ENCODE data around the gene CDC20.

Gene CDC20

GRCh38 chr1:43358746-43359693 is at the start of gene CDC20:
TSS of gene CDC20 (plus strand) at chr1:43358981. CDS start at chr1:43359216, 235 bp downstream.
- DNase-seq, result peak; percentile 97

- DNase-seq, result no peak
Observed at GRCh38 chr1:43309405-43310025, 49.3 kb upstream of the CDC20 start.

GRCh38 chr1:43311521-43311920 is 47.3 kb upstream of the CDC20 start:
- no peak for DNase-seq

- DNase-seq, result no peak
Observed at GRCh38 chr1:43312212-43312623, 46.6 kb upstream of the CDC20 start.

- no peak for DNase-seq
Observed at GRCh38 chr1:43312663-43313515, 45.9 kb upstream of the CDC20 start.

- no peak for DNase-seq
Observed at GRCh38 chr1:43313771-43314170, 45.0 kb upstream of the CDC20 start.

- no peak for DNase-seq
Observed at GRCh38 chr1:43314233-43314632, 44.5 kb upstream of the CDC20 start.

- DNase-seq, result no peak
Observed at GRCh38 chr1:43315481-43315880, 43.3 kb upstream of the CDC20 start.

- DNase-seq, result no peak
Observed at GRCh38 chr1:43315963-43316737, 42.6 kb upstream of the CDC20 start.

GRCh38 chr1:43316738-43317520 is 41.9 kb upstream of the CDC20 start:
- no peak for DNase-seq

- no peak for DNase-seq
Observed at GRCh38 chr1:43317817-43318471, 40.8 kb upstream of the CDC20 start.

GRCh38 chr1:43318831-43319230 is 40.0 kb upstream of the CDC20 start:
- DNase-seq, result no peak

- no peak for DNase-seq
Observed at GRCh38 chr1:43319288-43319687, 39.5 kb upstream of the CDC20 start.

- DNase-seq, result no peak
Observed at GRCh38 chr1:43319766-43320165, 39.0 kb upstream of the CDC20 start.

GRCh38 chr1:43321331-43321891 is 37.4 kb upstream of the CDC20 start:
- no peak for DNase-seq

- DNase-seq, result no peak
Observed at GRCh38 chr1:43322506-43322905, 36.3 kb upstream of the CDC20 start.

GRCh38 chr1:43324810-43325209 is 34.0 kb upstream of the CDC20 start:
- DNase-seq, result no peak

- no peak for DNase-seq
Observed at GRCh38 chr1:43325381-43325780, 33.4 kb upstream of the CDC20 start.

- no peak for DNase-seq
Observed at GRCh38 chr1:43327549-43328292, 31.1 kb upstream of the CDC20 start.
